Stomach (tissue), 9 donors: ENCODE data around the gene ATF7IP. TPM values are rescaled to one million over a fixed set of nuclear protein-coding genes. Genes with fewer than 3 reads are reported as not detected.

Experiments used
- DNase-seq, 2 donors: peaks; one replicate each; pipeline versions ENCODE4 v3.0.0 to v3.0.0-alpha.2; 2013 to 2019
- H3K27ac ChIP-seq, 5 donors: fragments of 200-600 bp in 4 of 5; sonication (generic) in 4 of 5; one replicate each; pipeline ENCODE4 v1.5.1; 2013 to 2019; ENCODE audit warnings: mild to moderate bottlenecking in 1 of 5, moderate library complexity in 1 of 5
- H3K27me3 ChIP-seq, 3 donors: fragments of 200-600 bp; sonication (generic); one replicate each; pipeline ENCODE4 v1.5.1; 2017 to 2019; ENCODE audit warnings: mixed run types in 1 of 3
- H3K36me3 ChIP-seq, 4 donors: fragments of 200-600 bp; sonication (generic); 1 replicate in 3 of 4; 2 replicates in 1 of 4; pipeline ENCODE4 v1.5.1; 2016 to 2019
- H3K4me1 ChIP-seq, 4 donors: fragments of 200-600 bp; sonication (generic); one replicate each; pipeline ENCODE4 v1.5.1; 2016 to 2019
- H3K4me3 ChIP-seq, 4 donors: fragments of 200-600 bp; sonication (generic) in 3 of 4; one replicate each; pipeline ENCODE4 v1.5.1; 2016 to 2019; ENCODE audit warnings: mild to moderate bottlenecking in 1 of 4
- H3K9me3 ChIP-seq, 4 donors: fragments of 200-600 bp; sonication (generic); one replicate each; pipeline ENCODE4 v1.5.1; 2016 to 2019
- EP300 ChIP-seq: sonication (generic); formaldehyde crosslinking; IDR thresholded peaks from one replicate; pipeline ENCODE4 v1.6.1; 2017; ENCODE audit warnings: antibody characterized with exemption
- POLR2A ChIP-seq, 4 donors: fragments of 450-650 bp; IDR thresholded peaks; one replicate each; pipeline ENCODE4 v1.6.1; 2016; ENCODE audit warnings: antibody characterized with exemption in 4 of 4, control low read depth in 2 of 4, mild to moderate bottlenecking in 1 of 4, moderate library complexity in 1 of 4
- POLR2AphosphoS5 ChIP-seq, 3 donors: sonication (generic); formaldehyde crosslinking; IDR thresholded peaks; one replicate each; pipeline ENCODE4 v1.6.1; 2016; ENCODE audit warnings: antibody characterized with exemption in 3 of 3
- WGBS, 5 donors: extraction: QIAGEN DNeasy Blood & Tissue Kit in 3 of 5; methylation state at CpG; one replicate each; pipeline versions ENCODE4 v1.1.5 to v1.1.7; 2013 to 2018; 5-methylcytosine and 5-hydroxymethylcytosine counted together
- intact Hi-C: fragments of 100-400 bp; cut with DNase I; formaldehyde crosslinking; loops from one replicate; pipeline ENCODE4 v1.15.1; 2023; ENCODE audit warnings: low total_unique reads
- polyA plus RNA-seq, 3 donors: library from polyadenylated mRNA; stranded (reverse); fragments of 200-250 nt; gene quantifications; one replicate each; pipeline ENCODE4 v1.2.3, GENCODE V29; 2013
- total RNA-seq, 5 donors: library from RNA; depleted of rRNA; stranded (reverse); fragments of >200 nt; gene quantifications; one replicate each; pipeline versions ENCODE4 v1.1.0 to v1.2.3, GENCODE V29; 2014 to 2016
- TF ChIP-seq, protein P1 (sequence below), 7 experiments: fragments of 450-650 bp in 4 of 7; fragments of 200-600 bp in 3 of 7; sonication (generic) in 3 of 7; IDR thresholded peaks; one replicate each; pipeline ENCODE4 v1.5.1; 2016 to 2019; ENCODE audit warnings: antibody characterized with exemption in 7 of 7, control low read depth in 2 of 7, mild to moderate bottlenecking in 1 of 7
- donor health status: healthy with polysubstance abuse.
- donor health status: Bipolar disorder and iron deficiency.
- donor health status: healthy.

ATF7IP gene
- total and polyA plus RNA-seq, 8 donors = 4.9 to 91.0 (median 49.8) TPM

DNA sequence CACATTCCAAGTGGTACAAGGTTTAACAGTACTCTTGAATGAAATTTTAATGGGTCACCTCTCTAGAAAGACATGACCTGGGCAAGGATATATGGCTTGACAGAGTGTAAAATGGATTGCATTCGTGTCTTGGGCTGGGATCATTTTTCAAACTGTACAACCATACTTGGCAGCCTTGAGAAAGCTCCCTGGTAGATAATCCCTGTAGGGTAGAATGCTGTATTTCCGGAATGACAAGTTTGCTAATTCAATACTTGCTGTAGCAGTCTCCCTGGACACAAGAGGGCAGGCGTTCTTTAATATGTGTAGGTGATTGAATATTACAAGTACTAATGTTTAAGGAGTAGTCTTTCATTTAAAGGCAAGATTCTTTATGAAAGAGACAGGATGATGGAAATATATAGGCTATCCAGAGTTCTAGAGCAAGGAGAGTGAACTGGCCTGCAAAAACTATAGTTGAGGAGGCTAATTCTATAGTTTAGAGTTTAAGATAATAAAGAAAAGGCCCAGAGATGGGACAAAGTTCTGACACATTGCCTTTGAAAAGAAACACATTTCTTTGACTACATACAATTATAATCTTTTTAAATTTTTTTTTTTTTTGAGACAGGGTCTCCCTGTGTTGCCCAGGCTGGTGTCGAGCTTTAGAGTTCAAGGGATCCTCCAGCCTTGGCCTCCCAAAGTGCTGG lies 148.8 kb downstream of the ATF7IP start:
- intact Hi-C loops = no loop called here
- 30 to 49% (median 35%) methylated on average over 4 of the region's 4 CpGs for WGBS, 5 donors
- H3K4me1 ChIP-seq = peaks cover 0 to 5% (median 2%) of the 10 kb centered on the region in 4 donors
- peaks cover 0 to 5% (median 2%) of the 10 kb centered on the region in 4 donors for H3K36me3 ChIP-seq
- H3K4me3 ChIP-seq = no peak overlapping the region
- no peaks in the 10 kb centered on the region for H3K27me3 ChIP-seq
- TF ChIP-seq POLR2AphosphoS5 (IDR thresholded peaks at IDR 0.05) (peak in 1 of 3 donors; percentile 70), POLR2A (IDR thresholded peaks at IDR 0.05) (no peak)
- TF ChIP-seq, protein P1, sequence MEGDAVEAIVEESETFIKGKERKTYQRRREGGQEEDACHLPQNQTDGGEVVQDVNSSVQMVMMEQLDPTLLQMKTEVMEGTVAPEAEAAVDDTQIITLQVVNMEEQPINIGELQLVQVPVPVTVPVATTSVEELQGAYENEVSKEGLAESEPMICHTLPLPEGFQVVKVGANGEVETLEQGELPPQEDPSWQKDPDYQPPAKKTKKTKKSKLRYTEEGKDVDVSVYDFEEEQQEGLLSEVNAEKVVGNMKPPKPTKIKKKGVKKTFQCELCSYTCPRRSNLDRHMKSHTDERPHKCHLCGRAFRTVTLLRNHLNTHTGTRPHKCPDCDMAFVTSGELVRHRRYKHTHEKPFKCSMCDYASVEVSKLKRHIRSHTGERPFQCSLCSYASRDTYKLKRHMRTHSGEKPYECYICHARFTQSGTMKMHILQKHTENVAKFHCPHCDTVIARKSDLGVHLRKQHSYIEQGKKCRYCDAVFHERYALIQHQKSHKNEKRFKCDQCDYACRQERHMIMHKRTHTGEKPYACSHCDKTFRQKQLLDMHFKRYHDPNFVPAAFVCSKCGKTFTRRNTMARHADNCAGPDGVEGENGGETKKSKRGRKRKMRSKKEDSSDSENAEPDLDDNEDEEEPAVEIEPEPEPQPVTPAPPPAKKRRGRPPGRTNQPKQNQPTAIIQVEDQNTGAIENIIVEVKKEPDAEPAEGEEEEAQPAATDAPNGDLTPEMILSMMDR (IDR thresholded peaks at IDR 0.05) = peak in 5 of 7 experiments; percentile 30 to 82 (median 54)
- H3K9me3 ChIP-seq = no peaks in the 10 kb centered on the region
- DNase-seq = peak; percentile 72 to 95
- peak overlapping the region in 3 of 5 donors; percentile 24 to 50 (median 31) for H3K27ac ChIP-seq

DNA sequence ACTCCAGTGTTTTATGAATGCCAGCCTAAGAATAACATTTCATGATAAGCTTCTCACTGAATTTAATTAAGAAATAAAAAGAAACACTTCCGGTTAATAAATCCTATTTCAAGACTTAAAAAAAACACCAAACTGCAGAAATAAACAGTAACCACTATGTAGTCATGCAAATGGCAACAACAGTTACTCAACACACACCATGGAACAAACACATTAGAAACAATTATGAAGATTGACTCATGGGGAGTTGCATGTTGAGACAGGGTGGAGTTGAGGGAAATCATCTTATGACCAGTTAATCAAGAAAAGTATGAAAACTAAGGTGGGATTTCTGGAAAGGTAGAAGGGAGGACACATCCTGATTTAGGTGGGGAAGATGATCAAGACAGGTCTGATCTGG lies 149.5 kb downstream of the ATF7IP start:
- Histone ChIP-seq H3K36me3 (peaks cover 0 to 5% (median 2%) of the 10 kb centered on the region in 4 donors), H3K27ac (peak overlapping the region in 1 of 5 donors; percentile 50), H3K4me3 (no peak overlapping the region), H3K27me3 (no peaks in the 10 kb centered on the region), H3K9me3 (no peaks in the 10 kb centered on the region), H3K4me1 (peaks cover 0 to 5% (median 2%) of the 10 kb centered on the region in 4 donors)
- intact Hi-C loops = no loop called here
- TF ChIP-seq, protein P1 (IDR thresholded peaks at IDR 0.05) = no peak
- no peak for TF ChIP-seq POLR2AphosphoS5 (IDR thresholded peaks at IDR 0.05)
- TF ChIP-seq EP300 = no peak
- no peak for TF ChIP-seq POLR2A (IDR thresholded peaks at IDR 0.05)
- DNase-seq = peak in 1 of 2 donors; percentile 22
- WGBS, 5 donors = 36 to 62% (median 51%) methylated on average over 1 of the region's 1 CpG

DNA sequence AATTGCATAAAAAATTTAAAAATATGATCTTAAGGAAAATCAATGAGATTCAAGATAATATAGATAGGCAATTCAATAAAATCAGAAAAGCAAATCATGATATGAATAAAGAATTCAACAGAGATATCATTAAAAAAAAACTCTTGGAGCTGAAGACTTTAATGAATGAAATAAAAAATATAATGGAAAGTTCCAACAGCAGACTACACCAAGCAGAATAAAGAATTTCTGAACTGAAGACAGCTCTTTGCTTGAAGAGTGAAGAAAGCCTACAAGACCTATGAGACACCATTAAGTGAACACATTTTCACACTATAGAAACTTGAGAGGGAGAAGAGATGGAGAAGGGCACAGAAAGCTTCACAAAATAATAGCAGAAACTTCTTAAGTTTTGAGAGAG lies 156.3 kb downstream of the ATF7IP start:
- Histone ChIP-seq H3K27ac (no peak overlapping the region), H3K4me3 (no peak overlapping the region), H3K36me3 (peaks cover 0 to 4% (median 0%) of the 10 kb centered on the region in 4 donors), H3K9me3 (peaks cover 0 to 50% (median 28%) of the 10 kb centered on the region in 4 donors), H3K4me1 (no peaks in the 10 kb centered on the region), H3K27me3 (no peaks in the 10 kb centered on the region)
- intact Hi-C loops = no loop called here
- TF ChIP-seq, protein P1 (IDR thresholded peaks at IDR 0.05) = no peak
- TF ChIP-seq POLR2AphosphoS5 (IDR thresholded peaks at IDR 0.05) (no peak), EP300 (no peak), POLR2A (IDR thresholded peaks at IDR 0.05) (no peak)
- DNase-seq = no peak

DNA sequence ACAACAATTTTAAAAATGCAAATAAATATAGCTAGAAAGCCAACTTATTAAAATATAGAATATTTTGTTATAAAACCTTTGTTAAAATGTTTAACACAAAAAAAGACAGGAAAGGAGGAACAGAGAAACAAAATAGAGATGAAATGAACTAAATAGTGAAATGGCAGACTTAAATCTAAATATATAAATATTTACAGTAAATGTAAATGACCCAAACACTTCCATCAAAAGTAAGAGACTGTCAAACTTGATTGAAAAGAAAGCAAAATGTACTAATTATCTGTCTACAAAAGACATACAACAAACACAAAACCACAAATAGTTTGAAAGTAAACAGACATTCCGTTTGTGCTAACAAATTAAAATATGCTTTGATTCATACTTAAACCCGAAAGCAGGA lies 160.5 kb downstream of the ATF7IP start:
- intact Hi-C loops = no loop called here
- no peak overlapping the region for H3K27ac ChIP-seq
- no peak overlapping the region for H3K4me3 ChIP-seq
- TF ChIP-seq POLR2AphosphoS5 (IDR thresholded peaks at IDR 0.05) (no peak), POLR2A (IDR thresholded peaks at IDR 0.05) (no peak), EP300 (no peak)
- TF ChIP-seq, protein P1 (IDR thresholded peaks at IDR 0.05) = no peak
- no peaks in the 10 kb centered on the region for H3K4me1 ChIP-seq
- no peaks in the 10 kb centered on the region for H3K27me3 ChIP-seq
- WGBS, 5 donors = 81 to 91% (median 86%) methylated on average over 2 of the region's 2 CpGs
- H3K9me3 ChIP-seq = peaks cover 0 to 47% (median 26%) of the 10 kb centered on the region in 4 donors
- no peak for DNase-seq
- H3K36me3 ChIP-seq = peaks cover 0 to 4% (median 0%) of the 10 kb centered on the region in 4 donors
